HEK293 (cell line): Measurements from ENCODE around the gene SENP8.
A peak's percentile ranks its signal among the peaks of the same experiment; 100 is the strongest.
"Not testable (repeated sequence)": the region's sequence is repeated elsewhere in the genome, so short reads cannot be mapped to it uniquely, and the experiment has no call there.

Source experiments
- CTCF ChIA-PET: fragments of 350-600 bp; formaldehyde crosslinking; extraction: SDS; loops from one replicate; lab custom pipeline; 2021; ENCODE audit warnings: antibody characterized with exemption; lab: Yijun Ruan, JAX
- POLR2A ChIA-PET: fragments of 300-600 bp; formaldehyde crosslinking; extraction: SDS; loops from one replicate; lab custom pipeline; 2020; ENCODE audit warnings: antibody characterized with exemption, inconsistent platforms; lab: Yijun Ruan, JAX
- H3K27ac ChIP-seq: fragments of 200-500 bp; sonication (Bioruptor generic); 2 replicates; pipeline ENCODE4 v1.5.1; 2014; ENCODE audit warnings: low read depth, low read length, control low read depth, inconsistent platforms; ENCODE audit errors: extremely low read depth
- H3K36me3 ChIP-seq, 2 experiments: fragments of 200-500 bp in 1 of 2; sonication (Bioruptor generic) in 1 of 2; 1 replicate in 1 of 2; 2 replicates in 1 of 2; pipeline ENCODE4 v1.5.1; 2014 to 2017; ENCODE audit warnings: inconsistent platforms in 2 of 2, low read length in 2 of 2; ENCODE audit not compliant: control insufficient read depth in 2 of 2, insufficient read depth in 1 of 2
- H3K4me1 ChIP-seq: fragments of 200-500 bp; sonication (Bioruptor generic); 2 replicates; pipeline ENCODE4 v1.5.1; 2014; ENCODE audit warnings: mild to moderate bottlenecking, low read length, inconsistent platforms; ENCODE audit not compliant: control insufficient read depth, insufficient read depth
- H3K4me3 ChIP-seq: 2 replicates; pipeline ENCODE4 v1.5.1; 2011; ENCODE audit warnings: low read depth, mild to moderate bottlenecking, control low read depth, low read length, moderate library complexity
- H3K9me3 ChIP-seq: fragments of 200-500 bp; sonication (Bioruptor generic); 2 replicates; pipeline ENCODE4 v1.5.1; 2014; ENCODE audit warnings: low read depth, low read length, inconsistent platforms; ENCODE audit not compliant: control insufficient read depth, insufficient read depth
- FEZF1 ChIP-seq: fragments of 450-650 bp; formaldehyde crosslinking; IDR thresholded peaks from 2 replicates; pipeline ENCODE4 v1.5.1; 2016; ENCODE audit warnings: missing biosample characterization, missing genetic modification characterization
- ZBTB8A ChIP-seq: fragments of 450-650 bp; formaldehyde crosslinking; IDR thresholded peaks from 2 replicates; pipeline ENCODE4 v1.5.1; 2016; ENCODE audit warnings: missing biosample characterization, missing genetic modification characterization
- ZFP69B ChIP-seq: fragments of 450-650 bp; formaldehyde crosslinking; IDR thresholded peaks from 2 replicates; pipeline ENCODE4 v1.5.1; 2016; ENCODE audit warnings: missing biosample characterization, missing genetic modification characterization
- ZNF121 ChIP-seq: fragments of 450-650 bp; formaldehyde crosslinking; IDR thresholded peaks from 2 replicates; pipeline ENCODE4 v1.5.1; 2016; ENCODE audit warnings: missing biosample characterization, missing genetic modification characterization
- ZNF473 ChIP-seq: fragments of 450-650 bp; formaldehyde crosslinking; IDR thresholded peaks from 2 replicates; pipeline ENCODE4 v1.5.1; 2017; ENCODE audit warnings: missing biosample characterization, missing genetic modification characterization
- ZNF514 ChIP-seq: fragments of 450-650 bp; formaldehyde crosslinking; IDR thresholded peaks from 2 replicates; pipeline ENCODE4 v1.5.1; 2016; ENCODE audit warnings: missing biosample characterization, missing genetic modification characterization
- ZNF549 ChIP-seq: fragments of 450-650 bp; IDR thresholded peaks from 2 replicates; pipeline ENCODE4 v1.5.1; 2018; ENCODE audit warnings: missing biosample characterization, missing genetic modification characterization, mild to moderate bottlenecking, inconsistent platforms, moderate library complexity
- ZNF654 ChIP-seq: fragments of 450-650 bp; formaldehyde crosslinking; IDR thresholded peaks from 2 replicates; pipeline ENCODE4 v1.5.1; 2016; ENCODE audit warnings: low read depth, missing biosample characterization, missing genetic modification characterization
- ZNF664 ChIP-seq: fragments of 450-650 bp; formaldehyde crosslinking; IDR thresholded peaks from 2 replicates; pipeline ENCODE4 v1.5.1; 2016; ENCODE audit warnings: missing biosample characterization, missing genetic modification characterization
- TF ChIP-seq, protein P1 (sequence below): fragments of 450-650 bp; formaldehyde crosslinking; IDR thresholded peaks from 2 replicates; pipeline ENCODE4 v1.5.1; 2017; ENCODE audit warnings: missing biosample characterization, missing genetic modification characterization
- TF ChIP-seq, protein P2 (sequence below): IDR thresholded peaks from 2 replicates; pipeline ENCODE4 v1.6.1; 2011; ENCODE audit warnings: mild to moderate bottlenecking, low read depth, low read length, borderline replicate concordance
- TF ChIP-seq, protein P3 (sequence below): fragments of 450-650 bp; formaldehyde crosslinking; IDR thresholded peaks from 2 replicates; pipeline ENCODE4 v1.5.1; 2016; ENCODE audit warnings: missing biosample characterization, missing genetic modification characterization
- TF ChIP-seq, protein P4 (sequence below): fragments of 450-650 bp; formaldehyde crosslinking; IDR thresholded peaks from 2 replicates; pipeline ENCODE4 v1.5.1; 2016; ENCODE audit warnings: missing biosample characterization, missing genetic modification characterization
- TF ChIP-seq, protein P5 (sequence below): fragments of 450-650 bp; formaldehyde crosslinking; IDR thresholded peaks from 2 replicates; pipeline ENCODE4 v1.5.1; 2017; ENCODE audit warnings: missing biosample characterization, mild to moderate bottlenecking, missing genetic modification characterization, moderate library complexity
- TF ChIP-seq, protein P6 (sequence below): fragments of 450-650 bp; IDR thresholded peaks from 2 replicates; pipeline ENCODE4 v1.5.1; 2018; ENCODE audit warnings: missing biosample characterization, missing genetic modification characterization

Gene SENP8

DNA sequence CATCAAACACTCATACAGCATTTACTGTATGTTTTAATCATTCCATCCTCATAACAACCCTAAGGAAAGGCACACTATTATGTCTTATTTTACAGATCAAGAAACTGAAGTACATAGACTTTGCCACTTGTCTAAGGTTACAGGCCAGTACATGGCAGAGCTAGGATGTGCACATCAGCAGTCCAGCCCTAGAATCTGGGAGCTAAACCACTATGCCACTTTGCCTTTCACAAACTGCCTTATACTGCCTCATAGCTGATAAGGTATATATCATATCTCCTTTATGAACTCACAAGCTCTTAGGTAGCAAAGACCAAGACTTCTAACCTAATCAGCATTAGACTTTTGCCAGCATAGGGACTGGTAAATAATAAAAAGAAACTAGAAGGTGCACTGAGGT lies 49.3 kb upstream of the SENP8 start:
- ChIA-PET POLR2A (interaction anchor here (0.6 to 0.7 kb wide), 2 partner anchors 24 to 70 kb away, joined by 3 read pairs; no protein-coding TSS in a partner anchor), CTCF (no interaction called here)

DNA sequence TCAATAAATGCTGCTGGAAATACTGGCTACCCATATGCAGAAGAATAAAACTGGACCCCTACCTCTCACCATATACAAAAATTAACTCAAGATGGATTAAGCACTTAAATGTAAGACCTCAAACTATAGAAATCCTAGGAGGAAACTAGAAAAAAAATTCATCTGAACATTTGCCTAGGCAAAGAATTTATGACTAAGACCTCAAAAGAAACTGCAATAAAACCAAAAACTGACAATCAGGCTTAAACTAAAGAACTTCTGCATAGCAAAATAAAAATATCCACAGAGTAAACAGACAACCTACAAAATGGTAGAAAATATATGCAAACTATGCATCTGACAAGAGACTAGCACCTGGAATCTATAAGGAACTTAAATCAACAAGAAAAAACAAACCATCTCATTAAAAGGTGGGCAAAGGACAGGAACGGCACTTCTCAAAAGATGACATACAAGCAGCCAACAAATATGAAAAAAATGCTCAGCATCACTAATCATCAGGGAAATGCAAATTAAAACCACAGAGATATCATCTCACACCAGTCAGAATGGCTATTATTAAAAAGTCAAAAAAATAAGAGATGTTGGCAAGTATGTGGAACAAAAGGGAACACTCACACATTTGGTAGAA lies 47.3 kb upstream of the SENP8 start:
- no peak overlapping the region for H3K27ac ChIP-seq
- H3K36me3 ChIP-seq = no peaks in the 10 kb centered on the region; a peak in 1 of 3 replicates
- no peak overlapping the region for H3K4me3 ChIP-seq
- TF ChIP-seq, protein P1, sequence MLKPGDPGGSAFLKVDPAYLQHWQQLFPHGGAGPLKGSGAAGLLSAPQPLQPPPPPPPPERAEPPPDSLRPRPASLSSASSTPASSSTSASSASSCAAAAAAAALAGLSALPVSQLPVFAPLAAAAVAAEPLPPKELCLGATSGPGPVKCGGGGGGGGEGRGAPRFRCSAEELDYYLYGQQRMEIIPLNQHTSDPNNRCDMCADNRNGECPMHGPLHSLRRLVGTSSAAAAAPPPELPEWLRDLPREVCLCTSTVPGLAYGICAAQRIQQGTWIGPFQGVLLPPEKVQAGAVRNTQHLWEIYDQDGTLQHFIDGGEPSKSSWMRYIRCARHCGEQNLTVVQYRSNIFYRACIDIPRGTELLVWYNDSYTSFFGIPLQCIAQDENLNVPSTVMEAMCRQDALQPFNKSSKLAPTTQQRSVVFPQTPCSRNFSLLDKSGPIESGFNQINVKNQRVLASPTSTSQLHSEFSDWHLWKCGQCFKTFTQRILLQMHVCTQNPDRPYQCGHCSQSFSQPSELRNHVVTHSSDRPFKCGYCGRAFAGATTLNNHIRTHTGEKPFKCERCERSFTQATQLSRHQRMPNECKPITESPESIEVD (tag by site-specific recombination) = peak; percentile 72
- TF ChIP-seq, protein P2, sequence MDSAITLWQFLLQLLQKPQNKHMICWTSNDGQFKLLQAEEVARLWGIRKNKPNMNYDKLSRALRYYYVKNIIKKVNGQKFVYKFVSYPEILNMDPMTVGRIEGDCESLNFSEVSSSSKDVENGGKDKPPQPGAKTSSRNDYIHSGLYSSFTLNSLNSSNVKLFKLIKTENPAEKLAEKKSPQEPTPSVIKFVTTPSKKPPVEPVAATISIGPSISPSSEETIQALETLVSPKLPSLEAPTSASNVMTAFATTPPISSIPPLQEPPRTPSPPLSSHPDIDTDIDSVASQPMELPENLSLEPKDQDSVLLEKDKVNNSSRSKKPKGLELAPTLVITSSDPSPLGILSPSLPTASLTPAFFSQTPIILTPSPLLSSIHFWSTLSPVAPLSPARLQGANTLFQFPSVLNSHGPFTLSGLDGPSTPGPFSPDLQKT = no peak
- TF ChIP-seq ZNF664 (tag by site-specific recombination) = peak; percentile 98
- ChIA-PET CTCF (interaction anchor here (0.6 kb wide), 2 partner anchors 123 to 428 kb away, joined by 3 to 4 read pairs; no protein-coding TSS in a partner anchor), POLR2A (no interaction called here)
- H3K4me1 ChIP-seq = peaks cover 16% of the 10 kb centered on the region
- H3K9me3 ChIP-seq = no peaks in the 10 kb centered on the region

More for the DNA sequence above, 49.3 kb upstream of the SENP8 start:
- H3K9me3 ChIP-seq = no peaks in the 10 kb centered on the region
- no peak overlapping the region for H3K27ac ChIP-seq
- no peak for TF ChIP-seq ZNF654 (tag by site-specific recombination)
- TF ChIP-seq ZNF473 (tag by site-specific recombination) = no peak
- TF ChIP-seq ZNF121 (tag by site-specific recombination) = no peak
- TF ChIP-seq, protein P3, sequence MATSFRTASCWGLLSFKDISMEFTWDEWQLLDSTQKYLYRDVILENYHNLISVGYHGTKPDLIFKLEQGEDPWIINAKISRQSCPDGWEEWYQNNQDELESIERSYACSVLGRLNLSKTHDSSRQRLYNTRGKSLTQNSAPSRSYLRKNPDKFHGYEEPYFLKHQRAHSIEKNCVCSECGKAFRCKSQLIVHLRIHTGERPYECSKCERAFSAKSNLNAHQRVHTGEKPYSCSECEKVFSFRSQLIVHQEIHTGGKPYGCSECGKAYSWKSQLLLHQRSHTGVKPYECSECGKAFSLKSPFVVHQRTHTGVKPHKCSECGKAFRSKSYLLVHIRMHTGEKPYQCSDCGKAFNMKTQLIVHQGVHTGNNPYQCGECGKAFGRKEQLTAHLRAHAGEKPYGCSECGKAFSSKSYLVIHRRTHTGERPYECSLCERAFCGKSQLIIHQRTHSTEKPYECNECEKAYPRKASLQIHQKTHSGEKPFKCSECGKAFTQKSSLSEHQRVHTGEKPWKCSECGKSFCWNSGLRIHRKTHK (tag by site-specific recombination) = no peak
- no peak for TF ChIP-seq ZBTB8A (tag by site-specific recombination)
- no peak for TF ChIP-seq ZNF549 (tag by site-specific recombination)
- TF ChIP-seq ZFP69B (tag by site-specific recombination) = no peak
- no peaks in the 10 kb centered on the region; a peak in 1 of 3 replicates for H3K36me3 ChIP-seq
- H3K4me3 ChIP-seq = no peak overlapping the region
- H3K4me1 ChIP-seq = peaks cover 7% of the 10 kb centered on the region

DNA sequence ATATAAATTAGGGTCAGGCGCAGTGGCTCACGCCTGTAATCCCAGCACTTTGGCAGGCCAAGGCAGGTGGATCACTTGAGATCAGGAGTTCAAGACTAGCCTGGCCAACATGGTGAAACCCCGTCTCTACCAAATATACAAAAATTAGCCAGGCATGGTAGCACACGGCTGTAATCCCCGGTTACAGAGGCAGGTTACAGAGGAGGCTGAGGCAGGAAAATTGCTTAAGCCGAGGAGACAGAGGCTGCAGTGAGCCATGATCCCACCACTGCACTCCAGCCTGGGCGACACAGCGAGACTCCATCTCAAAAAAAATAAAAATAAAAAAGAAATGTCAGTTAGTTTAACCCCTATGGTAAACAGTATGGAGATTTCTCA lies 46.8 kb upstream of the SENP8 start:
- CTCF ChIA-PET, H3K4me3 ChIP-seq, H3K27ac ChIP-seq, H3K9me3 ChIP-seq, H3K36me3 ChIP-seq, POLR2A ChIA-PET: not testable (repeated sequence)
- H3K4me1 ChIP-seq = peaks cover 16% of the 10 kb centered on the region

DNA sequence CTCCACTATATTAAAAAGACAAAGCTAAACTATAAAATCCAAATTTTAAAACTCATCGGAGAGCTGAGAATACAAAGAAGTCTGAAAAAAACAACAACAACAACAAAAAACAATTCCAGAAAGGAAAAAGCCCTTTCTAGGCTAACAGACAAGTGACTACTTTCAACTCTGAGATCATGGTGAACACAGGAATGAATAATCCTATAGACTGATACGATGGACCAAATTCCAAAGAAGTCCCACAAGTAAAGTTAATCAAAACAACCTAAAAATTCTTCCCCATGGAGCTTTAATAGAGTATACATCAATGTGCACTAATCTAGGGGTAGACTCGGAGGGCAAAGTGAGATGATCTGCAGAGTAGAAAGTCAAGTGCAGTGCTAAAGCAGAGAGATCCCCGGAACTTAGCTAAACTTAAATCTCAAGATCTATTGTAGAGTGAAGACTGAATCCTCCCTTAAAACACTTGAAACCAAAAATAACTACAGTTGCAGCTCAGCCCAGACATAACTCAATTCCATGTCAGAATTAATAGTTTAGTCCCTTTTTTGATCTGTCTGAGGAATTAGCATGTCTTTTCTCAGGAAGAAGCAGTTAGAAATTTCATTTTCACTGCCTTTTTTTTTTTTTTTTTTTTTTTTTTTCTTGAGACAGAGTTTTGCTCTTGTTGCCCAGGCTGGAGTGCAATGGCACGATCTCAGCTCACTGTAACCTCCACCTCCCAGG lies 43.7 kb upstream of the SENP8 start:
- Histone ChIP-seq H3K4me1 (peaks cover 12% of the 10 kb centered on the region), H3K9me3 (no peaks in the 10 kb centered on the region), H3K4me3 (no peak overlapping the region), H3K36me3 (no peaks in the 10 kb centered on the region; a peak in 1 of 3 replicates), H3K27ac (no peak overlapping the region)
- POLR2A ChIA-PET = interaction anchor here (1.1 kb wide), 1 partner anchor 44 kb away, joined by 3 read pairs; the partner anchor contains the start of genes MYO9A and SENP8
- CTCF ChIA-PET = interaction anchor here (0.7 to 1.2 kb wide), 2 partner anchors 11 to 18 kb away, joined by 3 read pairs; no protein-coding TSS in a partner anchor
- TF ChIP-seq ZNF514 (tag by site-specific recombination) = no peak
- TF ChIP-seq, protein P4, sequence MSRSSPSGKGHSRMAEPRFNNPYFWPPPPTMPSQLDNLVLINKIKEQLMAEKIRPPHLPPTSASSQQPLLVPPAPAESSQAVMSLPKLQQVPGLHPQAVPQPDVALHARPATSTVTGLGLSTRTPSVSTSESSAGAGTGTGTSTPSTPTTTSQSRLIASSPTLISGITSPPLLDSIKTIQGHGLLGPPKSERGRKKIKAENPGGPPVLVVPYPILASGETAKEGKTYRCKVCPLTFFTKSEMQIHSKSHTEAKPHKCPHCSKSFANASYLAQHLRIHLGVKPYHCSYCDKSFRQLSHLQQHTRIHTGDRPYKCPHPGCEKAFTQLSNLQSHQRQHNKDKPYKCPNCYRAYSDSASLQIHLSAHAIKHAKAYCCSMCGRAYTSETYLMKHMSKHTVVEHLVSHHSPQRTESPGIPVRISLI = peak; percentile 87
- TF ChIP-seq, protein P5, sequence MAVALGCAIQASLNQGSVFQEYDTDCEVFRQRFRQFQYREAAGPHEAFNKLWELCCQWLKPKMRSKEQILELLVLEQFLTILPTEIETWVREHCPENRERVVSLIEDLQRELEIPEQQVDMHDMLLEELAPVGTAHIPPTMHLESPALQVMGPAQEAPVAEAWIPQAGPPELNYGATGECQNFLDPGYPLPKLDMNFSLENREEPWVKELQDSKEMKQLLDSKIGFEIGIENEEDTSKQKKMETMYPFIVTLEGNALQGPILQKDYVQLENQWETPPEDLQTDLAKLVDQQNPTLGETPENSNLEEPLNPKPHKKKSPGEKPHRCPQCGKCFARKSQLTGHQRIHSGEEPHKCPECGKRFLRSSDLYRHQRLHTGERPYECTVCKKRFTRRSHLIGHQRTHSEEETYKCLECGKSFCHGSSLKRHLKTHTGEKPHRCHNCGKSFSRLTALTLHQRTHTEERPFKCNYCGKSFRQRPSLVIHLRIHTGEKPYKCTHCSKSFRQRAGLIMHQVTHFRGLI (tag by site-specific recombination) = no peak
- TF ChIP-seq, protein P6, sequence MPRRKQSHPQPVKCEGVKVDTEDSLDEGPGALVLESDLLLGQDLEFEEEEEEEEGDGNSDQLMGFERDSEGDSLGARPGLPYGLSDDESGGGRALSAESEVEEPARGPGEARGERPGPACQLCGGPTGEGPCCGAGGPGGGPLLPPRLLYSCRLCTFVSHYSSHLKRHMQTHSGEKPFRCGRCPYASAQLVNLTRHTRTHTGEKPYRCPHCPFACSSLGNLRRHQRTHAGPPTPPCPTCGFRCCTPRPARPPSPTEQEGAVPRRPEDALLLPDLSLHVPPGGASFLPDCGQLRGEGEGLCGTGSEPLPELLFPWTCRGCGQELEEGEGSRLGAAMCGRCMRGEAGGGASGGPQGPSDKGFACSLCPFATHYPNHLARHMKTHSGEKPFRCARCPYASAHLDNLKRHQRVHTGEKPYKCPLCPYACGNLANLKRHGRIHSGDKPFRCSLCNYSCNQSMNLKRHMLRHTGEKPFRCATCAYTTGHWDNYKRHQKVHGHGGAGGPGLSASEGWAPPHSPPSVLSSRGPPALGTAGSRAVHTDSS = no peak
- no peak for TF ChIP-seq FEZF1 (tag by site-specific recombination)
